Vagina (tissue), 2 donors: ENCODE measurements around the gene SLC6A1.

ENCODE experiments used
- POLR2A ChIP-seq, 2 donors: fragments of 450-650 bp; IDR thresholded peaks; one replicate each; pipeline ENCODE4 v1.6.1; 2017; ENCODE audit warnings: antibody characterized with exemption in 2 of 2, mild to moderate bottlenecking in 2 of 2, moderate library complexity in 2 of 2
- POLR2AphosphoS5 ChIP-seq, 2 donors: sonication (generic); formaldehyde crosslinking; IDR thresholded peaks; one replicate each; pipeline ENCODE4 v1.9.0; 2017; ENCODE audit warnings: antibody characterized with exemption in 2 of 2, mild to moderate bottlenecking in 2 of 2, low read depth in 1 of 2; ENCODE audit not compliant: insufficient read depth in 1 of 2
- TF ChIP-seq, protein P1 (sequence below), 3 experiments: fragments of 450-650 bp in 2 of 3; fragments of 200-600 bp in 1 of 3; sonication (generic) in 1 of 3; IDR thresholded peaks; one replicate each; pipeline ENCODE4 v1.5.1; 2017 to 2019; ENCODE audit warnings: antibody characterized with exemption in 3 of 3, mild to moderate bottlenecking in 2 of 3, moderate library complexity in 2 of 3

DNA sequence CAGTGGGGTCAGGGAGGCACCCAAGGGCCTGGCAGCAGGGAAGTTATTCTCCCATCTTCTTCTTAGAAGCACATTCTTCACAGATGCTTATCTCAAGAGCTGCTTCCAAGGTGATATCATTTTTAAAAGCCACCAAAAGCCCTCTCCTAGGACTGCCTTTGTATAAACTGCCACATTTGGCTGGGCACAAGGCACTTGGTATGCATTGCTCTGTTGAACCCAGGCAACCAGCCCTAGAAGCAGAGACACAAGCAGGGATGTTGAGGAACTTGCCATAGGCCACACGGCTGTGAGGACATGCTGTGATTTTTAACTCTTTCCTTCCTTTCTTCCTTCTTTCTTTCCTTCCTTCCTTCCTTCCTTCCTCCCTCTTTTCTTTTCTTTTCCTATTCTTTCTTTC is 7.4 kb upstream of the SLC6A1 start:
- TF ChIP-seq POLR2AphosphoS5 (IDR thresholded peaks at IDR 0.05; ENCODE audit: insufficient read depth in 1 of 2, low read depth in 1 of 2) (no peak), POLR2A (IDR thresholded peaks at IDR 0.05) (no peak)
- TF ChIP-seq, protein P1, sequence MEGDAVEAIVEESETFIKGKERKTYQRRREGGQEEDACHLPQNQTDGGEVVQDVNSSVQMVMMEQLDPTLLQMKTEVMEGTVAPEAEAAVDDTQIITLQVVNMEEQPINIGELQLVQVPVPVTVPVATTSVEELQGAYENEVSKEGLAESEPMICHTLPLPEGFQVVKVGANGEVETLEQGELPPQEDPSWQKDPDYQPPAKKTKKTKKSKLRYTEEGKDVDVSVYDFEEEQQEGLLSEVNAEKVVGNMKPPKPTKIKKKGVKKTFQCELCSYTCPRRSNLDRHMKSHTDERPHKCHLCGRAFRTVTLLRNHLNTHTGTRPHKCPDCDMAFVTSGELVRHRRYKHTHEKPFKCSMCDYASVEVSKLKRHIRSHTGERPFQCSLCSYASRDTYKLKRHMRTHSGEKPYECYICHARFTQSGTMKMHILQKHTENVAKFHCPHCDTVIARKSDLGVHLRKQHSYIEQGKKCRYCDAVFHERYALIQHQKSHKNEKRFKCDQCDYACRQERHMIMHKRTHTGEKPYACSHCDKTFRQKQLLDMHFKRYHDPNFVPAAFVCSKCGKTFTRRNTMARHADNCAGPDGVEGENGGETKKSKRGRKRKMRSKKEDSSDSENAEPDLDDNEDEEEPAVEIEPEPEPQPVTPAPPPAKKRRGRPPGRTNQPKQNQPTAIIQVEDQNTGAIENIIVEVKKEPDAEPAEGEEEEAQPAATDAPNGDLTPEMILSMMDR (IDR thresholded peaks at IDR 0.05): no peak
